NCI-H2196 (cell line): ENCODE measurements around the gene SEMA6A.
"Not testable (repeated sequence)": the region's sequence is repeated elsewhere in the genome, so short reads cannot be mapped to it uniquely, and the experiment has no call there.

Experiments
- DNase-seq: peaks from one replicate; lab custom pipeline; 2025; ENCODE audit not compliant: unreplicated experiment; lab: John Stamatoyannopoulos, UW

SEMA6A gene

DNA sequence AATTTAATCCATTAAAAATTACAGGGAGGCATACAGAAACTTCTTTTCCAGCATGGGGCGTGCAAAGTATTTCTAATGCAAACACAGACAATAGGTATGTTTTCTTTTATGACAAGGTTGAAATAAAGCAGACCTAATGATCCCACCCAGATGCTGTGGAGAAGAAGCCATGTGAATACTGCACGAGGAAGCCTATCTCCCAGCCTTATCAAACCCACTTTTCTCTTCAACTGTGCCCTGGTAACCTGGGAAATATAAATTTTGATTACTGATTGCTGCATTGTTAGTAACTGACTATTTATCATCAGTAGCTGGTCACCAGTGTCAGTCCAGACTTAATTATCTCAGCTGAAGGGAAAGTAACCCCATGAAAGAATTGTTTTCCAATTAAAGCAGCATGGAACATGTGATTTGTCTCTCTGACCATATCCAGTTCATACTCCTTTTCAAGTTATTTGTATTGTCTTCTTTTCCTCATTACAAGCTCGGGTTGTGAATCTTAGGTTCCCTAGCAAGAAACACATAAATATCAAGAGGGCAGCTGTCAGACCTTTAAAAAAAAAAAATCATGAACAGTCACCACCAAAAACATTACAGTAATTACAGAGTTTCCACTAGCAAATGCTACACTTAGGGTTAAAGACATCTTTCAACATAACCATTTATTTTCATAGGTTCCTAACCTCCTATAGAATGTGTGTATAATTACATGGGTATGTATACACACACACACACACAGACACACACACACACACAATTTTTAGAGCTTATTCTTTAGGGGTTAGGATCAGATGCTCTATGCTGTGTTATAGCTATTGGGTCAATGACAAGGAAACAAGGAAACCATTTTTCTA lies 50.3 kb downstream of the SEMA6A start:
- DNase-seq: no peak

DNA sequence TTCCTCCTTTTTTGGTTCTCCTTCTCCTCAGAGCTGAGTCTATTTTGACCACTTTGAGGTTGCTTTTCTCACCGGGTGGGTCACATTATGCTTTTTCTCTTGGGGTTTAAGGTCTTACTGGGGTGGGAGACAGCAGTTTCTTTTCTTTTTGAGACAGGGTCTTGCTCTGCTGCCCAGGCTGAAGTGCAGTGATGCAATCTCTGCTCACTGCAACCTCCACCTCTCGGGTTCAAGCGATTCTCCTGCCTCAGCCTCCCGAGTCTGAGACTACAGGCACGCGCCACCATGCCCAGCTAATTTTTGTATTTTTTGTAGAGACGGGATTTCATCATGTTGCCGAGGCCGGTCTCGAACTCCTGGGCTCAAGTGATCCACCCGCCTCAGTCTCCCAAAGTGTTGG lies 51.4 kb downstream of the SEMA6A start:
- not testable (repeated sequence) for DNase-seq

- DNase-seq: no peak
Measured at GRCh38 chr5:116522356-116523136, 52.1 kb downstream of the SEMA6A start.

GRCh38 chr5:116521173-116521872 lies 53.3 kb downstream of the SEMA6A start:
- DNase-seq: no peak

DNA sequence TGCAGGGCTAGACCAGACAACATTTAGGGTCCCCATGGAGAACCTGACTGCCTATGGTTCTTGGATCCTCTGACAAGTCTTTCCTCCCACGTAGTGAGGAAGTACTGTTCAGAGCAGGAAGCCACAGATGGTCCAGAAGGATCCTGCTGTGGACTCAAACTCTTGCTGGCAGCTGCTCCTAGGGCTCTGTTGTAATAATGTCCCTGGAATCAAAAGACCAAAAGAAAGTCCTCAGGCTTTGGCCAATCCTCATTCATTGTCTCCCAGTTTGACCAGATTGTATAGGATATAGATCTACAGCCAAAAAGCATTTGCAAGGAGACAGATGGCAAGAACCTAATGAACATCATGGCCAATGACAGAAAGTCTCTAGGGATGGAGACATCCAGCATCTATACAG lies 53.9 kb downstream of the SEMA6A start:
- no peak for DNase-seq

DNA sequence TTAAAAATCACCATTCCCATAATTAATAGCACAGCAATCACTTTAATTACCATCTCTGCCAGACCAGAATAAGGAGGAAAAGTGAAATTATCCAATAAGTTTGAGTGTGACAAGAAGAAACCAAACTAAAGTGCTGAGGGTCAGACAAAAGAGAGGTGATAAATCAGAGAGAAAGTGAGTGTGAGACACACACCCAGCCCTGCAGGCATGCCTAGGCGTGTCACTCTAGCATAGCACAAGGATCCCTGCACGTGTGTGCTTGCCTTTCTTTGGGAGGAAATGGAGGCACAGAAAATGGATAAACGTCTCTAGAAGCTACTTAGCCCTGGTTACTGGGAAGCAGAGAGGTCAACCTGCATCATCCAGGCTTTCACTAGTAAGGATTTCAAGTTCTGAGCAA lies 56.2 kb downstream of the SEMA6A start:
- DNase-seq: no peak

- no peak for DNase-seq
Measured at GRCh38 chr5:116517488-116517887, 57.1 kb downstream of the SEMA6A start.

DNA sequence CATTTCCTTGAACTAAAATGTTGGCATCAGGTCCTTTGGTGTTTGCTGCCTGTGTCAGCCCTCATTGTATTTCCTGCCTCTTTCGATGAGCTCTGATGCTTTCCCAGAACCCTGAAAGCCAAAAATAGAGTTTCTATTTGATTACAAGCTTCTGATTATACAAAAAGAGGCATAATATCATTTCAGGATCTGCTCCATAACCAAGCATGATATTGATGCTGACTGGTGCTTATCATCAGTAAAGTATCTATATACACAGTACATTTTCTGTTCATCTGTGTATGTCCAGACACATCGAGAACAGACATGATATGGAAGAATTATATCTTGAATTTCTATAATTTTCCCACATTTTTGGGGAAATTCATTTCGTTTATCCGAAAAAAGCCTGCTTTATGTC lies 58.6 kb downstream of the SEMA6A start:
- DNase-seq: no peak

- no peak for DNase-seq
Measured at GRCh38 chr5:116514421-116514970, 60.1 kb downstream of the SEMA6A start.

DNA sequence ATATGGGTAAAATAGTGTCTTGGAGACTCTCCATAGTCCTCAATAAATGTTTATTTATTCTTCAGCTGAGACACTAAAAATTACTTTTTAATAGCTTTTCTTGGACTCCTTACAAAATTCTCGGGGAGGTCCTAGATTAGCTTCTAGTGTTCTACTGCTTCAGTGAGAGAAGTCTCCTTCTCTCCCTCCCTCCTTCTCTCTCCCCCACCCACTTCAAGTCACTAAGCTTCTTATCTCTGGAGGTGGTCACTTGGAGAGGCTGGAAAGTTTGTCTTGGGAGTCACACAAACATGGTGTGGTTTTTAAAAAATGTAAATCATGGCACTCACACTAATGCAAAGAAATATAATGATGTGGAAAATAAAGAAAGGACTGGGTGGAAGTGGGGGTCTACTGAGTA lies 64.1 kb downstream of the SEMA6A start:
- DNase-seq: no peak

- no peak for DNase-seq
Measured at GRCh38 chr5:116509483-116510244, 65.0 kb downstream of the SEMA6A start.

DNA sequence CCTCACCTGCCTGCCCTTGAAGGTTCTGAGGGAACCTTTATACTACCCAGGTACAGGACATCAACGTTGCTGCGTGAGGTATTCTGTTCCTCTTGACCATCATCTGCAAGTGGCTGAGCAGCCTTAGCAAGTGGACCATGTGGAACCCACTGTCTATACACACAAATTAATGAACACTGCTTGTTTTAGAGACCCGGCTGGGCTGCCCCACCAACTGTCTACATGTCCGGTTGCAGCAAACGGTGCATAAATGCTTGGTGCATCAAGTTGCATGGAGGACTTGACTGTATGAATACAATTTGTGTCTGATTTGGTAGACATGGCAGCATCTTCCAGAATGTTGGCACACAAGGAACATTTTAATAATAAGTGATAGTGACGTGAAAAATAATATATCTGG lies 65.8 kb downstream of the SEMA6A start:
- no peak for DNase-seq

DNA sequence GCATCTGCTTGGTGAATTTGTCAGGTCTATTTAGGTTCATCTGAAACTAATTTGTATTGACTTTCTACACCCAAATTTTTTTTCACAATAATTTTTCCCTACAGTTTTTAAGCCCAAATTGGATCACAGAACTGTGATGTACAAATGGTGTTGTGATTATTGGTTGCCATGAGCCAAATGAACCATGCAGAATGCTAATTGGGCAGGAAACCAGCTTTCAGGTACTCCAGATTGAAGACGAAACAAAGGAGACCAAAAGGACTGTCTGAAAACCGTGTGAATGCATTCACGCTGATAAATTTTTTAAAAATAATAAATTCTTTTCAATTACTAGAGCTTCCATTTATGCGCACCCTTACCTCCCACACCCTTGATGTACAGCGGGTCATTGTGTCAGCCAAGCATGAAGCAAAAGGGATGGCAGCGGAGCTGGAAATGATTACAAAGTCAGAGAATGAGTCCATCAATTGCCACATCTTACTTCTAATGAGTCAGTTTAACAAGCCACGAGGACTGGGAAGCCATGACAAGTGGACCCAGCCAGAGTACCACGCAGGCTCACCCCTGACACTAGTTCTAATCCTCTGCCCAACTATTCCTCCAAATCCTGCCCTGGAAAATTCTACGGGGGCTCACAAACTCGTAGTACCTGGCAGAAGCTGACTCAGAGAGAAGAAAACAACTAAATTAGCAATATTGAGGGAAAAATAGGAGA lies 66.5 kb downstream of the SEMA6A start:
- DNase-seq: no peak

- no peak for DNase-seq
Measured at GRCh38 chr5:116507051-116507537, 67.5 kb downstream of the SEMA6A start.

GRCh38 chr5:116506488-116506887 lies 68.1 kb downstream of the SEMA6A start:
- DNase-seq: no peak

DNA sequence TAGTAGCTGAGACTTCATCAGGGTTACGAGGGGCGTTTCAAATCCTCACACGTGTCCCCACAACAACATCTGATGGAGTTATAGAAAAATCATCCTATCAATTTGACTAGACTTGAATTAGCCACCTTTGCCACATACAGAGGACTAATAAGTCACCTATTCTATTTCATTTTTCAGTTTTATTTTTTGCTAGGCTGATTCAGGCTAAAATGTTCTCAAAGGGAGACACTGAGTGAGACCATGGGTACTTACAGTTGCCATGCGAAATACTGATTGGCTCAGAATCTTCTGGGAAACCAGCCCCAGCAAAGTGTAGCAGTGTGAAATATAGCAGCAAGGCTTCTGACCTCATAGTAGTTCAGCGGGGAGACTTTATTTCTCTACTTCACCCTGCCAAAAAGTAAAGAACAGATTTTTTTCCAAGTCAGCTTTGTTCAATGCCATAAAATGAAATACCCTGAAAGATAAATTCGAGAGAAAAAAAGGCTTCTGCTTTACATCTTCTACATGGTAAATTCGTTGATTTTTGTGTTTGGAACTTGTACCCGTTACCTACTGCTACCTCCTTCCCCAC lies 69.9 kb downstream of the SEMA6A start:
- DNase-seq: no peak

- no peak for DNase-seq
Measured at GRCh38 chr5:116502616-116503015, 72.0 kb downstream of the SEMA6A start.

- no peak for DNase-seq
Measured at GRCh38 chr5:116502138-116502537, 72.5 kb downstream of the SEMA6A start.

DNA sequence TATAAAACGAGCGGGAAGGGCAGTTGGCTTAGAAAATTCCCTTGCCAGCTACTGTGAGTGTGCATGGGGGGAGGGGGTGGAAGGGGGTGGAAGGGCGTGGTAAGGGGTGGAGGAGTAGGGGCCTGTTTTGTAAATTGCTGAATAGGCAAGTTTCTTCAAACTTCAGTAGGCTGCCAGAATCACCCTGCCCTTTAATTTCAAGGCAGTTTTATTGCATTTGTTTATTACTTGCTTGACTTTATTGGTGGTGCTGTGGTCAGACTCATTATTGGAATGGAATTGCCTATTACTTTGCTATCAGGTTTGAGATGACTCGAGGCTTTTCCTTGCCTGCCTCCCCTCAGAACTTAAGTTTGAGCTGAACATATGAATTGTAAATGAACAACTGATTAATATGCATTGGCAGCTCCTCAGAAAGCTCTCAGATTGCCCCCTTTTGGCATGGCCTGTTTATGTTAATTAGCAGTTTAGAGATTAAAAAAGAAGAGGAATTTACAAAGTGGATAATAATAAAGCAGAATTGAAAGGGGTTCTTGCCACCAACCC lies 76.0 kb downstream of the SEMA6A start:
- no peak for DNase-seq
